IPS DF 4.7 (cell line): Measurements from ENCODE around the gene SERPINI1.

Source experiments
- DNase-seq: peaks from one replicate; pipeline ENCODE4 v3.0.0-alpha.2; 2013; ENCODE audit warnings: low spot score; ENCODE audit errors: extremely low read depth

The SERPINI1 gene

GRCh38 chr3:167734498-167735232, 856 bp upstream of the SERPINI1 start, which contains the start of gene PDCD10:
Gene PDCD10 (minus strand): TSS chr3:167734892. CDS start chr3:167720157, 14,735 bp downstream.
- DNase-seq: peak; percentile 98

DNA sequence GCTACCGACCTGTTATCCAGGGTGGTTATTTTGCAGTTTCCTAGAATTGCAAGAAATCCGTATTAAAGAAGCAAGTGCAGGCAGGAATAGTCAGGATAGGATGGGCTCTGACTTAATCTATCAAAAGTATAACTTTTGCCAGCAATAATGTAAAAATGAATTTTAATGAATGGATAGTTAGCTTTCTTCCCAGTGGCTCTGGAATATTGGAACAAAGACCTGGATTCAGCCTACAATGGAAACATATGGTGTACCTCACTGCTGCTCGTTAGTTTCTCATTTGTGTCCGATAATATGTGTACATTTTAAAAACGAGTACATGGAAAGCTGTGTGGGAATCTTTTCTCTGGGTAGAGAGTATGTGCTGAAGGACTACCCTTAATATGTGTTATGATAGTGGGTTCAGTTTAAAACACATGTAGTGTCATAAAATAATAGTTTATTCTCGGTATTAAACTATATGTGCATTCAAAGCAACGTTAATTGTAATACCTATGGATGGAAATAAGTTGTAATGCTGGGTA, 805 bp downstream of the SERPINI1 start:
- no peak for DNase-seq

GRCh38 chr3:167736997-167737396, 1.5 kb downstream of the SERPINI1 start:
- DNase-seq: no peak

GRCh38 chr3:167738037-167738436, 2.5 kb downstream of the SERPINI1 start:
- DNase-seq: no peak

DNA sequence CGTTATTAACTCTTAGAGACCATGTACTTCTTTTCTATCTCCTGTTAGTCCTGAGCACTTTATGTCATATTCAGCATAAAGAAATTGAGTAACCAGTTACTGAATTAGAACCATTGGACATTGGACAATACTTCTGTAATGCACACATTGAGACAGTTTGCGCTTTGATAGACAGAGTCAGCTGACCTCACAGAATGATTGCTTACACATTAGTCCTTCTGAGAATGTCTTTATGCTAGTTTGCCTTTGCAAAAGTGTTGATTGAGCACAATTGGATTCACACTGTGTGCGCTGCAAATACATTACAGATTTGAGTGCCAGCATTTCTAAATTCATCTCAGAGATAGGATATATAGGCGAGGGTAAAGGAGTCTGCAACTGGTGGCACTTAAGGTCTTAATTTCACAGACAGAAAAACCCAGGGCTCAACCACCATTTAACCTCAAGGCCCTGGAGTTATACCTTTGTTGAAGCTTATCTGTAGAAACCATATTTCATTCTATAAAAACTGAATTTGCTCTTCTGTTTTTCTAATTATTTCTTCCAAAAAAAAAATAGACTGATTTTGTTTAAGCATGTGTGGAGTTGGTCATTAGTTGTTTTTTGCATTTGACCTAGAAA, 3.8 kb downstream of the SERPINI1 start:
- no peak for DNase-seq

DNA sequence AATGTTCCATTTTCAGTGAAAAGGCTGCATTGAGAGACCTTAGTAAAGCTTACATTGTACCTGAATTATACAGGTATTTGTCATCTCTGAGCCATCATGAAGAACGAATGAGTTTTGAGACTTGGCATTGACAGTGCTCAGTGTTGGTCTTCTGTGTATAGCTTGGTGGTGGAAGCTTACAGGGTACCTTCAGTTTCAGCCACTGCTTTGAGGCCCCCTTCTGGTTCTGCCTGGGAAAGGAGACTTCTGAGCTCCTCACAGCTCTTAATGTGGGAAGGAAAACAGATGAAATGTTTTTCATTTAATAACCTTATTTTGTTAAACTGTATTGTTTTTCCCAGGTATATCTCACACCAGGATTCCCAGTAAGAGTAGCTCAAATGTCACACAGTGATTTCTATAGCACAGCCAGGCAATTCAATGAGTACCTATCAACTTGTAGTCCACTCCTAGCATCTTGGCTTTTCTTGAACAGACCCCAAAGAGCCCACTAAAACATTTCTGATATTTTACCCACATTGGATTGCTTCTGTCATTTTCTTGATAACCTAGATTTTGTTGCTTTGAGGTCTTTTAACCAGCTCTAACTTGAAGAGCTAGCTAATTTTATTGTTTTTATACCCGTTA, 5.6 kb downstream of the SERPINI1 start:
- peak; percentile 22 for DNase-seq

GRCh38 chr3:167742338-167742737, 6.8 kb downstream of the SERPINI1 start:
- no peak for DNase-seq

DNA sequence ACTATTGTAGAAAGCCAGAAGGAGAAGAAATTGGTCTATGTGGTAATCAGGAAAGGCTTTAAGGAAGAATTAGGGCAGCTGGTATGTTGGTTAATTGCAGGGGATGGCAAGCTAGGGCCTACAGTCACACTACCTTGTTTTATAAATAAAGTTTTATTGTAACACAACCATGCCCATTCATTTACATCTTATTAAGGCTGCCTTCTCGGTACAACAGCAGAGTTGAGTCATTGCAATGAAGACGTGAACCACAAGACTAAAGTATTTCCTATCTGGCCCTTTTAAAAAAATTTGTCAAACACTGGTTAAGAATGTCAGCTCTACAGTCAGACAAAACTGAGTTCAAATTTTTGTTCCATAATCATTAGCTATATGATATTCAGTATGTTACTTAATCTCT, 8.3 kb downstream of the SERPINI1 start:
- no peak for DNase-seq

DNA sequence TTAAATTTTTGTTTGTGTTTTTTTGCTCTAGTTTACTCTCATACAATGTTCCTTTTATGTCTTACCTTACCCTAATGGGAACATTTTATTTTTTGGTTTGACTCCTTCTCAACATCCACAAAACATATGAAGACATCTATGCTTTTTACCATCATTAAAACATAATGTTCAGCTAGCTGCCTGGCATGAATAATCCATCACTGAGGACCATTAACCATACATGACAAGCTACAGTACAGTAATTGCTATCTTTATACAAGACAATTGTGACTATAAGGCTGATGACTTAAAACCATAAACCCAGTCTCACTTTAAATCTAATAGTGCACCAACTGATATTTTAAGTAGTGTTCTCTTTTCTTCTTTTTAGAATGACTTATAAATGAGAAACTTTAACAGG, 13.7 kb downstream of the SERPINI1 start:
- no peak for DNase-seq

GRCh38 chr3:167749728-167750127, 14.2 kb downstream of the SERPINI1 start:
- no peak for DNase-seq

DNA sequence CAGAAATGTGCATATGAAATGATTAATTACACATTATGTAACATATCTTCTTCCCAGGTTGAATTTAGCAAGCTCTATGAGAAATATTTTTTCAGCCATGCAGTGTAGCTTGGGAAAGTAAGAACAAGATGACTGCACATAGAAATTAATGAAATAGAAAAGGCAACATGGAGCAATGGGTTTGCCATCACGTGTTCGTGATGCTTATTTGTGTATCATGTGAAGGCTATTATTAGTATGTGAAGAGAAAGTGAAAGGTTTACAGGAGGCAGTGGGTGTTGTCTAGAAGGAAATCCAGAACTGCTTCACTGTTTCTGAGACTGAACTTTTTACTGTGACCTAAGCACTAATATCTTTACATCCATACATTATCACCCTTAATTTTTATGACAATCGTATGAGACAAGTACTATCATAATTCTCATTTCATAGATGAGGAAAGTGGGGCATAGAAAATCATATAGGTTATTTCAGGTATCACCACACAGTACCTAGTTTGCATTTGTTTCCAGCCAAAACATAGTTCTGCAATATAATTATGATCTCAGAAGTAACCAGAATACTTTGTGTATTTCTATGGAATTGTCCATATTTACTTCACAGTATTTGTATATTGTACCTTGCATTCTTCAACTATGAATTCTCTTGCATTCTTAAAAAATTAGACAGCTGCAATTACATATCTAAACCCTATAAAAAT, 14.9 kb downstream of the SERPINI1 start:
- no peak for DNase-seq

- DNase-seq: no peak
Measured at GRCh38 chr3:167754049-167754448, 18.5 kb downstream of the SERPINI1 start.

DNA sequence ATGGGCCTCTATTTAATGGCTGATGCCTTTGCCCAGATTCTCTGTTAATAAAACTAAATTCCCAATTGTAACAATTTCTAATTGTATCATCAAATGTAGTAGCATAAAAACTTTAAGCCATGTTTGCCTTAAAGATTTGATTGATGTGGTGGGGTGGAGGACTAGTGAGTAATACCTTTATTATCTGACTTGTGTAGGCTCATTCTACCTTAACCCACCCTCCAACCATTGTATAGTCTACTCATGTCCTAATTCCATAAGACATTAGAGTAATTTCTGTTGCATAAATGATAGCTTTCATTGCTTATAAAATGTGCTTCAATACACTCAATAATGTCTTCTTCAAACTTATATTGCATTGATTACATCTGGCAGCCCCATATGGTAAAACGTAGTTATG, 25.8 kb downstream of the SERPINI1 start:
- DNase-seq: no peak

DNA sequence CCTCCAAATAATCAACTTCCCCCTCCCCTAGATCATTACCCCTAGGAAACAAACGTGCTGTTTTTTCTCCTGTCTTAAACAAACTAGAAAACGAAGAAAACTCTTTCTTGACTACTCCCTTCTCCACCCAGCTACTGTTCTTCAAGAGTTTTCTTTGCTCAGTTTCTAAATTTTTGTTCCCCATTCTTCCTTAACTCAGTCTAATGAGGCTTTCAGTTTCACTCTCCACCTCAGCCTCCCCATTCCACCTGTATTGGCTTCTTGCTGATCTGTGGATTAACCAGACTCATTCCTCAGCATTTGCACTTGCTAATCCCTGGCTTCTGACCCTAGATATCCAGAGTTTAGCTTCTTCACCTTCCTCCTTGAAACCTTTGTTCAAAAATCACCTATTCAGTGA, 26.8 kb downstream of the SERPINI1 start:
- no peak for DNase-seq

- DNase-seq: no peak
Measured at GRCh38 chr3:167772992-167773391, 37.5 kb downstream of the SERPINI1 start.

DNA sequence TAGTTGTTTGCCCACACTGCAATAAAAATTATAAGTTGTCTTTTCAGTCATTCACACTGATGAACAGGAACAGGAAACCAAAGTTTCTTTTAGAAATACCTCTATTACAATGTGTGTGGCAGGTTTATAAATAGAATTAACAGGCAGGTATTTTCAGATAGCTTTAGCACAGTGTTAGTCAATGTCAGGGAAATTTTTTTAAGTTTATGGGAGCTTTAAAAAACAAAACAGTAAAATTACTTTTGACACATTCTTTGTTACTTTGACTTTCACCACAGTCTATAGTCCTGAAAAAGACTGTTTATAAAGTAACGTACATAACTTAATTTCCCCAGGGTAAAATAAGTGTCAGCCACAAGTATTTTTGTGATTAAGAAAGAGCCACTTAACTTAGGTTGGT, 38.1 kb downstream of the SERPINI1 start:
- no peak for DNase-seq

DNA sequence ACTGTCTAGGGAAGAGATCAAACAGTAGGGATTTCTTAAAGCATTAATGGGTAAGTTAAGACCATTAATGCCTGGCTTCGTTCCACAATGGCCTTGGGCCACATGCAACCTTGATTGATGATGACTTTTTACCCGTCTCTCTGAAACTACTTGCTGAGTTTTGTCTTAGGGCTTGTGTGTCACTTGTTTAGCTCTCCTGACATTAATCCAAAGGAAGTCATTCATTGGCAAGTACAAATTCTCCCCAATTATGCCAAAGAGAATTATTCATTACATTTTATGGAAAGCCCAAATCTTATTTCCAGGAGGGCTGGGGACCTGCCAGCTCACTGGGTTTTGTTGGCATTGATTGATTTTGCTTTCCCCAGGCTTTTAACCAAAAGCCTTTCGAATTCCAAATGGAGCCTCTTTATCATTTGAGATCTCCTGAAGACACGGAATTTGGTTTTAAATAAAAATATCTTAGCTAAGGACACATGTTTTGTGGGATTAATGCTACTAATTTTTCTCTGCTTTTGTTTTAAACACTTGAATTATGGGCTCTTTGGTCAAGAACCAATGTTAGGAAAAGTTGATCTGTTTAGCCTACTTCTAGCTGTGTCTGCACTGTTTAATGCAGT, 40.7 kb downstream of the SERPINI1 start:
- no peak for DNase-seq

GRCh38 chr3:167777356-167777755, 41.8 kb downstream of the SERPINI1 start:
- DNase-seq: no peak

- no peak for DNase-seq
Measured at GRCh38 chr3:167780214-167780883, 44.8 kb downstream of the SERPINI1 start.

- DNase-seq: no peak
Measured at GRCh38 chr3:167783781-167784180, 48.3 kb downstream of the SERPINI1 start.

DNA sequence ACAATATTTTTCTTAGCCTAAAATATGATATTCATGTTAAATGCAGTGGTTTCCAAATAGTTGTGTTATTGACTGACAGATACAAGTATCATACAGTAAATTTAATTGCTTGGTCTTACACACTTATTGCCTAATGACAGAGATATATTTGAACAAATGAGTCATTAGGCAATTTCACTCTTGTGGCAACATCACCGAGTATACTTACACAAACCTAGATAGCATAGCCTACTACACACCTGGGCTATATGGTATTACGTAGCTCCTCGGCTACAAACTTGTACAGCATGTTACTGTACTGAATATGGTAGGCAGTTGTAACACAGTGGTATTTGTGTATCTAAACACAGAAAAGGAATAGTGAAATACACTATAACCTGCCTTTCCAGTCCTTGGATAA, 50.3 kb downstream of the SERPINI1 start:
- no peak for DNase-seq
